Lower lobe of right lung (tissue), 2 donors: Measurements from ENCODE around the gene LNP1. TPM values are rescaled to one million over a fixed set of nuclear protein-coding genes. Genes with fewer than 3 reads are reported as not detected.

Source experiments
- ATAC-seq, 2 donors: fragments of 200-7000 bp; cut with Tn5 transposase; one replicate each; pipeline ENCODE4 v1.9.1; 2020 to 2022; ENCODE audit warnings: mild to moderate bottlenecking in 2 of 2, moderate library complexity in 2 of 2
- DNase-seq: peaks from one replicate; pipeline ENCODE4 v3.0.0-alpha.2; 2020
- H3K27ac ChIP-seq: fragments of 200-600 bp; one replicate; pipeline ENCODE4 v1.8.0; 2022
- H3K27me3 ChIP-seq: fragments of 200-600 bp; one replicate; pipeline ENCODE4 v1.8.0; 2022; ENCODE audit warnings: low read depth
- H3K36me3 ChIP-seq: fragments of 200-600 bp; one replicate; pipeline ENCODE4 v1.8.0; 2022; ENCODE audit warnings: mild to moderate bottlenecking
- H3K4me1 ChIP-seq: fragments of 200-600 bp; one replicate; pipeline ENCODE4 v1.8.0; 2022
- H3K4me3 ChIP-seq: fragments of 200-600 bp; one replicate; pipeline ENCODE4 v1.8.0; 2022; ENCODE audit warnings: mild to moderate bottlenecking
- H3K9me3 ChIP-seq: fragments of 200-600 bp; one replicate; pipeline ENCODE4 v1.8.0; 2022
- intact Hi-C: fragments of 100-400 bp; cut with DNase I; formaldehyde crosslinking; loops from one replicate; pipeline ENCODE4 v1.11.0; 2022
- total RNA-seq: library from RNA; stranded (reverse); fragmentation: NEBNext Ultra II Directional; extraction: Animal tissue kit (Norgen Biotek cat#: 25700); gene quantifications from one replicate; pipeline ENCODE4 v1.2.1, GENCODE V29; 2021
- TF ChIP-seq, protein P1 (sequence below): fragments of 200-600 bp; IDR thresholded peaks from one replicate; pipeline ENCODE4 v1.8.0; 2022; ENCODE audit warnings: antibody characterized with exemption, mild to moderate bottlenecking
- donor health status: DM: no; HTN: yes; CAD: no; lungs with severe emphysema.

Gene LNP1
- total RNA-seq, 1 donor from 2014 or later, result 2.0 TPM

DNA sequence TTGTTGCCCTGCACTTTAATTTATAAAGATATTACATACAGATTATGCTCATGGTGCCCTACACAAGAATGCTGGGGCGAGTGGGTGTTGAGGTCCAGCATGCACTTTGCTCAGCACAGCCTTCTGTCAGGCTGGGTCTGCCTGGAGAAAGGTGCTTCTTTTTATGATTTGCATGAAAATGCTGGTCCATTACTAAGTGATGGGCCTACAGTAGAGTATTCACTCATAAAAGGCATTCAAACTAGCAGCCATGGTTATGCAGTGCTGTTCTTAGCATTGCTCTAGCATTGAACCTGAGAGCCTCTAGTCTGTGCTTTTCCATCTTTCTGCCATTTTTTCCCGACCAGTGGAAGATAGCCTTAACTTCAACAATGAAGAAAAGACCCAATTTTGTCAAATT is 12.3 kb downstream of the LNP1 start:
- Histone ChIP-seq H3K36me3 (no peaks in the 10 kb centered on the region), H3K27me3 (no peaks in the 10 kb centered on the region), H3K4me3 (no peak overlapping the region), H3K9me3 (no peaks in the 10 kb centered on the region), H3K4me1 (no peaks in the 10 kb centered on the region), H3K27ac (no peak overlapping the region)
- TF ChIP-seq, protein P1, sequence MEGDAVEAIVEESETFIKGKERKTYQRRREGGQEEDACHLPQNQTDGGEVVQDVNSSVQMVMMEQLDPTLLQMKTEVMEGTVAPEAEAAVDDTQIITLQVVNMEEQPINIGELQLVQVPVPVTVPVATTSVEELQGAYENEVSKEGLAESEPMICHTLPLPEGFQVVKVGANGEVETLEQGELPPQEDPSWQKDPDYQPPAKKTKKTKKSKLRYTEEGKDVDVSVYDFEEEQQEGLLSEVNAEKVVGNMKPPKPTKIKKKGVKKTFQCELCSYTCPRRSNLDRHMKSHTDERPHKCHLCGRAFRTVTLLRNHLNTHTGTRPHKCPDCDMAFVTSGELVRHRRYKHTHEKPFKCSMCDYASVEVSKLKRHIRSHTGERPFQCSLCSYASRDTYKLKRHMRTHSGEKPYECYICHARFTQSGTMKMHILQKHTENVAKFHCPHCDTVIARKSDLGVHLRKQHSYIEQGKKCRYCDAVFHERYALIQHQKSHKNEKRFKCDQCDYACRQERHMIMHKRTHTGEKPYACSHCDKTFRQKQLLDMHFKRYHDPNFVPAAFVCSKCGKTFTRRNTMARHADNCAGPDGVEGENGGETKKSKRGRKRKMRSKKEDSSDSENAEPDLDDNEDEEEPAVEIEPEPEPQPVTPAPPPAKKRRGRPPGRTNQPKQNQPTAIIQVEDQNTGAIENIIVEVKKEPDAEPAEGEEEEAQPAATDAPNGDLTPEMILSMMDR, result no peak
- ATAC-seq (no peak), DNase-seq (no peak)
- intact Hi-C loops, result no loop called here

DNA sequence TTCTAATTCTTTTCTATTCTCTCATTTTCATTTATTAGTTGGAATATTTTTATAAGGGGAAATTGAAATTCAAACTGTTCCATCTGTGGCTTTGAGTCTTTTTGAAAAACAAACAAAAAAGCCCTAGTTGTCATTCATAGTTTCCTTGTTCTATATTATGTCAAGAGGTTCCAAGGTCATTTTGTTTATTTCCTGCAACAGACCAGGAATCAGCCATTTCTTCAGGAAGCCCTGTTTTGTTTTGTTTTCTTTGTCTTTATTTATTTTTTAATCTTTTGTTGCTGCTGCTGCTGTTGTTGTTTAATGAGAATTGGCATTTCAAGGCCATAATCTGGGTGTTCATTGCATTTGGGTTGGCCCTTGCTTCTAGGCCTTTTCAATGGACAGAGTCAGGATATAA is 14.8 kb downstream of the LNP1 start:
- H3K4me1 ChIP-seq, result no peaks in the 10 kb centered on the region
- ATAC-seq (no peak), DNase-seq (no peak)
- H3K36me3 ChIP-seq, result no peaks in the 10 kb centered on the region
- no peak overlapping the region for H3K4me3 ChIP-seq
- no peaks in the 10 kb centered on the region for H3K27me3 ChIP-seq
- no peak overlapping the region for H3K27ac ChIP-seq
- intact Hi-C loops, result no loop called here
- TF ChIP-seq, protein P1, result no peak
- H3K9me3 ChIP-seq, result no peaks in the 10 kb centered on the region

DNA sequence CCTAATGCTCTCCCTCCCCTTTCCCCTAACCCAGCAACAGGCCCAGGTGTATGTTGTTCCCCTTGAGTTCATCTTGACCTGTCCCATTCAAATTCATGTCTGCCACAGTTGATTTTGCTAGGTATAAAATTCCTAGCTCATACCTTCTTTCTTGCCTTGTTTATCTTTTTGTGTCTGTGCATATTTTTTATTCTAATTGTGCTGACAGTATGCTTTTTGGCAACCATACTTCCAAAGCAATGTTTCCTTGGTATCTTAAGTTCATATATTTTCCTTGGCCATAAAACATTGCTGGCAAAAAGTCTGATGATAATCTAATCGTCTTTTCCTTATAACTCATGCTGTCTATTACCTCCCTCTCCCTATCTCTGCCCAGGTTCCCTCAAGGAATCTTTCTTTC is 15.5 kb downstream of the LNP1 start:
- Histone ChIP-seq H3K36me3 (no peaks in the 10 kb centered on the region), H3K27ac (no peak overlapping the region), H3K4me1 (no peaks in the 10 kb centered on the region), H3K4me3 (no peak overlapping the region), H3K27me3 (no peaks in the 10 kb centered on the region), H3K9me3 (no peaks in the 10 kb centered on the region)
- ATAC-seq (no peak), DNase-seq (no peak)
- intact Hi-C loops, result no loop called here
- TF ChIP-seq, protein P1, result no peak

DNA sequence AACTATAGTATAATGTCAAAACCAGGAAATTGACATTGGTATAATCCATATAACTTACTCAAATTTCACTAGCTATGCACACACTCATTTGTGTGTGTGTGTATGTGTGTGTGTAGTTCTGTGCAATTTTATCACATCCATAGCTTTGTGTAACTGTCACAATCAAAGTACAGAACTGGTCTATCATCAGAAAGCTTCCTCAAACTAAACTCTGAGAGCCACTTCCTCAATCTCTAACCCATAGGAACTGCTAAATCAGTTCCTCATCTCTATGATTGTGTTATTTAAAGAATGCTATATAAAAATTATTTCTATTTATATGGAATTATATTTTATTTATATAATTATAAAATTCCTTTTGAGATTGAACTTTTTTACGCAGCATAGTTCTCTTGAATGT is 18.1 kb downstream of the LNP1 start:
- Histone ChIP-seq H3K9me3 (no peaks in the 10 kb centered on the region), H3K36me3 (no peaks in the 10 kb centered on the region), H3K27me3 (no peaks in the 10 kb centered on the region), H3K4me3 (no peak overlapping the region), H3K27ac (no peak overlapping the region), H3K4me1 (no peaks in the 10 kb centered on the region)
- ATAC-seq, result peak in 1 of 2 donors; percentile 66
- DNase-seq, result no peak
- TF ChIP-seq, protein P1, result no peak
- intact Hi-C loops, result no loop called here

DNA sequence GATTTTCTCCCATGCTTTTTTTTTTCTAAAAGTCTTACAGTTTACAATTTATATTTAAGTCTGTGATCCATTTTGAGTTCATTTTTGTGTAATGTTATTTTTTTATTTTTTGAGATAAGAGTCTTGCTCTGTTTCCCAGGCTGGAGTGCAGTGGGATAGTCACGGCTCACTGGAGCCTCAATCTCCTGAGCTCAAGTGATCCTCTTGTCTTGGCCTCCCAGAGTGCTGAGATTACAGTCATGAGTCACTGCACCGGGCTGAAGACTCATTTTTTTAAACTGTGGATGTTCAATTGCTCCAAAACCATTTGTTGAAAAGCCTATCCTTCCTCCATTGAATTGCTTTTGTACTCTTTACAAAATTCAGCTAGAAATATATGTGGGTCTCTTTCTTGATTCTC is 19.5 kb downstream of the LNP1 start:
- ATAC-seq (no peak), DNase-seq (no peak)
- H3K27ac ChIP-seq, result no peak overlapping the region
- H3K36me3 ChIP-seq, result no peaks in the 10 kb centered on the region
- TF ChIP-seq, protein P1, result no peak
- intact Hi-C loops, result no loop called here
- H3K4me3 ChIP-seq, result no peak overlapping the region
- no peaks in the 10 kb centered on the region for H3K27me3 ChIP-seq
- H3K9me3 ChIP-seq, result no peaks in the 10 kb centered on the region
- H3K4me1 ChIP-seq, result no peaks in the 10 kb centered on the region

DNA sequence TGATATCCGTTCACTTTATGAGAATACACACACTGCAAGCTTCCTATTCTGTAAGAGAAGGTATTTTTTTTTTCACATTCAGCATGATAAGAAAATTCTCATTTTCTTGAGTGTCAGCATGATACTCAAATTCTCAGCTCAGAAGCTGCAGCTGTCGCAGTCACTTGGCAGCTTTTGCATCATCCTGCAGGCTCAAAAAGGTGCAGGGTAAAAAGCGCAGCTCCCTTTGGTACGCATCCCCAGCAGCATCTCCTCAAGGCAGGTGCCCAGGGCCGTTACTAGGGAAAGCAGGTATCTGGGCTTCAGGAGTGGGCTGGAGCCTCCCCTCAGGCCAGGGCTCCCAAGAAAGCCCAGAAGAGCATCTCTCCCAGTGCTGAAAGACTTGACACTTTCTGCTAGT is 22.3 kb downstream of the LNP1 start:
- Histone ChIP-seq H3K36me3 (no peaks in the 10 kb centered on the region), H3K9me3 (no peaks in the 10 kb centered on the region), H3K4me1 (no peaks in the 10 kb centered on the region), H3K27ac (no peak overlapping the region), H3K4me3 (no peak overlapping the region), H3K27me3 (no peaks in the 10 kb centered on the region)
- intact Hi-C loops, result no loop called here
- TF ChIP-seq, protein P1, result no peak
- no peak for ATAC-seq
- DNase-seq, result no peak
